Uterus (tissue), 4 donors: ENCODE data around the gene ZFYVE1. TPM values are rescaled to one million over a fixed set of nuclear protein-coding genes. Genes with fewer than 3 reads are reported as not detected.

Source experiments
- DNase-seq, 2 donors: peaks; one replicate each; pipeline ENCODE4 v3.0.0-alpha.2; 2019 to 2020
- H3K27ac ChIP-seq, 2 donors: fragments of 200-600 bp; sonication (generic); 1 replicate in 1 of 2; 2 replicates in 1 of 2; pipeline ENCODE4 v1.5.1; 2016 to 2018
- H3K27me3 ChIP-seq, 2 donors: fragments of 200-600 bp; sonication (generic); one replicate each; pipeline ENCODE4 v1.5.1; 2018 to 2019; ENCODE audit warnings: control low read depth in 1 of 2
- H3K36me3 ChIP-seq, 2 donors: fragments of 200-600 bp; sonication (generic); one replicate each; pipeline ENCODE4 v1.5.1; 2019; ENCODE audit warnings: control low read depth in 1 of 2
- H3K4me1 ChIP-seq, 2 donors: fragments of 200-600 bp; sonication (generic); one replicate each; pipeline ENCODE4 v1.5.1; 2018 to 2019; ENCODE audit warnings: control low read depth in 1 of 2
- H3K4me3 ChIP-seq, 2 donors: fragments of 200-600 bp; sonication (generic); 1 replicate in 1 of 2; 2 replicates in 1 of 2; pipeline ENCODE4 v1.5.1; 2018 to 2019; ENCODE audit warnings: mild to moderate bottlenecking in 1 of 2
- H3K9me3 ChIP-seq, 2 donors: fragments of 200-600 bp; sonication (generic); one replicate each; pipeline ENCODE4 v1.5.1; 2019; ENCODE audit warnings: control low read depth in 1 of 2
- CTCF ChIP-seq, 4 experiments: fragments of 200-600 bp in 2 of 4; fragments of 450-650 bp in 2 of 4; sonication (generic) in 2 of 4; IDR thresholded peaks; one replicate each; pipeline ENCODE4 v1.5.1; 2016 to 2019; ENCODE audit warnings: antibody characterized with exemption in 4 of 4, mild to moderate bottlenecking in 2 of 4, moderate library complexity in 1 of 4
- POLR2A ChIP-seq, 2 donors: fragments of 450-650 bp; IDR thresholded peaks; one replicate each; pipeline ENCODE4 v1.6.1; 2016; ENCODE audit warnings: antibody characterized with exemption in 2 of 2, mild to moderate bottlenecking in 1 of 2, moderate library complexity in 1 of 2
- intact Hi-C: fragments of 100-400 bp; cut with DNase I; formaldehyde crosslinking; loops from one replicate; pipeline ENCODE4 v1.15.1; 2023; ENCODE audit warnings: low total_unique reads
- small RNA-seq: library from RNA; depleted of rRNA; stranded (forward); fragments of <200 nt; gene quantifications from one replicate; pipeline ENCODE3, GENCODE V24; 2016
- total RNA-seq, 4 donors: library from RNA; depleted of rRNA in 3 of 4; stranded (reverse); fragments of >200 nt in 3 of 4; gene quantifications; one replicate each; pipeline versions ENCODE4 v1.1.0 to v1.2.4, GENCODE V29; 2014 to 2023
- donor health status: DM: yes; HTN: yes; CAD: no.

The ZFYVE1 gene
- total RNA-seq, 4 donors from 2014 or later, result 3.2 to 14.7 (median 9.8) TPM

GRCh38 chr14:72920008-72920407 is 106.9 kb downstream of the ZFYVE1 start:
- H3K4me3 ChIP-seq, result no peak overlapping the region
- no peak overlapping the region for H3K27ac ChIP-seq
- intact Hi-C loops, result no loop called here
- TF ChIP-seq CTCF (IDR thresholded peaks at IDR 0.05) (no peak), POLR2A (IDR thresholded peaks at IDR 0.05) (no peak)
- H3K4me1 ChIP-seq, result no peaks in the 10 kb centered on the region
- no peaks in the 10 kb centered on the region for H3K27me3 ChIP-seq
- no peaks in the 10 kb centered on the region for H3K36me3 ChIP-seq
- no peak for DNase-seq
- no peaks in the 10 kb centered on the region for H3K9me3 ChIP-seq

Small RNAs within 50 kb of the gene (small RNA-seq; reads per million reads assigned to genes)
- not detected for gene RN7SL586P

Other genes starting within 250 kb of the ZFYVE1 start
- 1 to 10 TPM in 2 of 4 donors, not detected in 2; 1.6 to 2.8 TPM for gene DPF3, start 133.0 kb downstream of the ZFYVE1 start, total RNA-seq
- gene DCAF4, start 100.6 kb downstream of the ZFYVE1 start, total RNA-seq, result 10 to 100 TPM in 3 of 4 donors, not detected in 1; 12.0 to 14.1 (median 13.7) TPM
- 10 to 100 TPM; 26.2 to 96.1 (median 61.4) TPM for gene RBM25, start 31.4 kb upstream of the ZFYVE1 start, total RNA-seq
- gene PSEN1, start 109.4 kb upstream of the ZFYVE1 start, total RNA-seq, result 100 to 1,000 TPM in 1 of 4 donors, 10 to 100 TPM in 3; 38.8 to 129 (median 67.8) TPM
- 10 to 100 TPM; 16.5 to 40.2 (median 33.1) TPM for gene PAPLN, start 210.4 kb upstream of the ZFYVE1 start, total RNA-seq